K562 (cell line): Measurements from ENCODE around the gene FOXRED2. TPM values are rescaled to one million over a fixed set of nuclear protein-coding genes. Genes with fewer than 3 reads are reported as not detected.

Experiments used
- ATF7 ChIP-seq: fragments of 450-650 bp; IDR thresholded peaks from 2 replicates; pipeline ENCODE4 v1.7.1; 2014; ENCODE audit warnings: mild to moderate bottlenecking, moderate library complexity
- CBFB ChIP-seq: sonication (generic); formaldehyde crosslinking; IDR thresholded peaks from 2 replicates; pipeline ENCODE4 v1.4.0; 2020; ENCODE audit warnings: mild to moderate bottlenecking, missing genetic modification reagents
- CEBPG ChIP-seq, 3 experiments: fragments of 200-800 bp in 1 of 3; sonication (Bioruptor generic) in 1 of 3; sonication (generic) in 1 of 3; formaldehyde crosslinking in 1 of 3; IDR thresholded peaks in 2 of 3; conservative IDR thresholded peaks in 1 of 3; 2 replicates each; pipeline versions ENCODE4 v1.6.1 to v1.8.0; 2016 to 2022; ENCODE audit warnings: missing compliant biosample characterization in 2 of 3, missing genetic modification characterization in 2 of 3, mild to moderate bottlenecking in 1 of 3, missing genetic modification reagents in 1 of 3
- EZH2 ChIP-seq: IDR thresholded peaks from 2 replicates; pipeline ENCODE4 v1.6.1; 2012; ENCODE audit warnings: low read depth, mild to moderate bottlenecking, inconsistent platforms, low read length, borderline replicate concordance
- GABPA ChIP-seq: fragments of 200-800 bp; sonication (Bioruptor generic); conservative IDR thresholded peaks from 2 replicates; pipeline ENCODE4 v1.6.1; 2016; ENCODE audit warnings: low read depth, missing genetic modification characterization, missing compliant biosample characterization
- MCM2 ChIP-seq: fragments of 450-650 bp; IDR thresholded peaks from 2 replicates; pipeline ENCODE4 v1.6.1; 2017; ENCODE audit warnings: low read depth, mild to moderate bottlenecking
- NCOA1 ChIP-seq: fragments of 450-650 bp; IDR thresholded peaks from 2 replicates; pipeline ENCODE4 v1.6.1; 2016; ENCODE audit warnings: low read depth
- NKRF ChIP-seq: fragments of 450-650 bp; IDR thresholded peaks from 2 replicates; pipeline ENCODE4 v1.6.1; 2016; ENCODE audit warnings: borderline replicate concordance
- NR2C2 ChIP-seq, 2 experiments: fragments of 200-800 bp in 1 of 2; sonication (Bioruptor generic) in 1 of 2; sonication (generic) in 1 of 2; formaldehyde crosslinking in 1 of 2; IDR thresholded peaks; 2 replicates each; pipeline versions ENCODE4 v1.6.1 to v1.8.0; 2016 to 2022; ENCODE audit warnings: mild to moderate bottlenecking in 1 of 2, missing compliant biosample characterization in 1 of 2, missing genetic modification characterization in 1 of 2, missing genetic modification reagents in 1 of 2
- PHF8 ChIP-seq: fragments of 200-600 bp; sonication (generic); IDR thresholded peaks from 2 replicates; pipeline ENCODE4 v1.6.1; 2012; ENCODE audit warnings: mixed run types, mild to moderate bottlenecking, inconsistent platforms, low read length, moderate library complexity, borderline replicate concordance
- PRDM10 ChIP-seq: fragments of 450-650 bp; IDR thresholded peaks from 2 replicates; pipeline ENCODE4 v1.6.1; 2018; ENCODE audit not compliant: partially characterized antibody
- RBM22 ChIP-seq: fragments of 200-400 bp; formaldehyde crosslinking; IDR thresholded peaks from 2 replicates; pipeline ENCODE4 v1.6.1; 2018; ENCODE audit warnings: low read length, low read depth; ENCODE audit not compliant: poor library complexity, severe bottlenecking
- SMAD4 ChIP-seq: fragments of 250-450 bp; sonication (Bioruptor Pico); conservative IDR thresholded peaks from 2 replicates; pipeline ENCODE4 v1.8.0; 2021; ENCODE audit warnings: inconsistent platforms, mild to moderate bottlenecking, moderate library complexity
- SMARCA4 ChIP-seq: fragments of 450-650 bp; IDR thresholded peaks from 2 replicates; pipeline ENCODE4 v1.6.1; 2016
- SREBF2 ChIP-seq: sonication (generic); formaldehyde crosslinking; IDR thresholded peaks from 2 replicates; pipeline ENCODE4 v1.4.0; 2020; ENCODE audit warnings: mild to moderate bottlenecking, missing genetic modification reagents
- TAF9B ChIP-seq: fragments of 450-650 bp; IDR thresholded peaks from 2 replicates; pipeline ENCODE4 v1.6.1; 2018; ENCODE audit warnings: mild to moderate bottlenecking; ENCODE audit not compliant: partially characterized antibody
- TCF15 ChIP-seq: fragments of 250-450 bp; sonication (Bioruptor Pico); IDR thresholded peaks from 2 replicates; pipeline ENCODE4 v1.8.0; 2022; ENCODE audit warnings: moderate library complexity, mild to moderate bottlenecking, inconsistent platforms
- ZBTB7A ChIP-seq: IDR thresholded peaks from 2 replicates; pipeline ENCODE4 v1.6.1; 2011; ENCODE audit warnings: low read depth, mild to moderate bottlenecking, low read length, moderate library complexity, borderline replicate concordance; ENCODE audit not compliant: control insufficient read depth
- ZC3H11A ChIP-seq: IDR thresholded peaks from 2 replicates; pipeline ENCODE4 v1.6.1; 2012; ENCODE audit warnings: low read depth, low read length, improper control_type of control experiment
- ZFP30 ChIP-seq: fragments of 250-450 bp; sonication (Bioruptor Pico); IDR thresholded peaks from 2 replicates; pipeline ENCODE4 v1.8.0; 2022; ENCODE audit warnings: moderate library complexity, mild to moderate bottlenecking, inconsistent platforms, borderline replicate concordance
- ZNF436 ChIP-seq: fragments of 250-450, 450-650 bp; sonication (Bioruptor Pico); formaldehyde crosslinking; IDR thresholded peaks from 2 replicates; pipeline ENCODE4 v1.7.0; 2020; ENCODE audit warnings: mild to moderate bottlenecking
- ZNF445 ChIP-seq: fragments of 250-450 bp; sonication (Bioruptor Pico); IDR thresholded peaks from 2 replicates; pipeline ENCODE4 v1.4.0; 2020; ENCODE audit warnings: low read depth, mild to moderate bottlenecking, moderate library complexity
- ZNF551 ChIP-seq: fragments of 250-450 bp; sonication (Bioruptor Pico); IDR thresholded peaks from 2 replicates; pipeline ENCODE4 v1.5.0; 2021; ENCODE audit warnings: mild to moderate bottlenecking, moderate library complexity
- ZNF717 ChIP-seq: fragments of 250-450 bp; sonication (Bioruptor Pico); IDR thresholded peaks from 2 replicates; pipeline ENCODE4 v1.5.0; 2021
- polyA plus RNA-seq, 8 experiments: library from polyadenylated mRNA; depleted of rRNA in 4 of 8; stranded (reverse) in 5 of 8; unstranded in 3 of 8; fragments of >200 nt; fragmentation: Nextera tagmentation in 2 of 8; fragmentation: Illumina TruSeq in 1 of 8; extraction: Ambion mirVana in 2 of 8; extraction: Trizol in 1 of 8; gene quantifications; 2 replicates each; pipeline versions ENCODE4 v1.2.1 to v1.2.3, GENCODE V29; 2011 to 2014; ENCODE audit warnings: inconsistent platforms in 1 of 8, missing spikeins in 1 of 8
- total RNA-seq, 7 experiments: library from RNA; depleted of rRNA in 6 of 7; stranded (reverse); fragments of >200 nt in 6 of 7; fragmentation: Illumina TruSeq in 2 of 7; extraction: Trizol in 2 of 7; gene quantifications; 2 replicates each; pipeline versions ENCODE4 v1.2.1 to v1.2.3, GENCODE V29; 2011 to 2021; ENCODE audit warnings: low replicate concordance in 1 of 7

Gene FOXRED2
- total and polyA plus RNA-seq, 9 of the 15 experiments (the other 6 are each of a cell fraction or from before 2014, with no cell fraction given) = 2.8 to 48.4 (median 7.8) TPM

GRCh38 chr22:36480941-36481392, 25.9 kb downstream of the FOXRED2 start (continued):
- TF ChIP-seq TCF15 (CRISPR knock-in tag) (no peak), NR2C2 (CRISPR knock-in tag; IDR thresholded peaks at IDR 0.05) (no peak), NR2C2 (tag; IDR thresholded peaks at IDR 0.05) (no peak), NCOA1 (peak; percentile 95; the same call in 1 of the 2 replicates), ZBTB7A (no peak), TAF9B (peak; percentile 60), ZNF717 (no peak), SREBF2 (no peak), ZNF436 (no peak), SMARCA4 (no peak), PHF8 (no peak), ATF7 (no peak), NKRF (peak; percentile 25; the same call in 1 of the 2 replicates), ZNF445 (CRISPR knock-in tag) (no peak), PRDM10 (no peak), ZNF551 (CRISPR knock-in tag) (no peak), ZFP30 (CRISPR knock-in tag) (no peak), MCM2 (no peak), CBFB (CRISPR knock-in tag) (no peak), ZC3H11A (0 out of 2 replicates have a peak, but pooled peaks have one; percentile 24), SMAD4 (no peak), EZH2 (no peak), RBM22 (no peak), CEBPG (CRISPR knock-in tag; IDR thresholded peaks at IDR 0.05) (no peak), CEBPG (tag; conservative IDR thresholded peaks at IDR 0.05 in 1 of 2, IDR thresholded peaks at IDR 0.05 in 1 of 2) (no peak), GABPA (tag) (no peak)
